GM12878 (cell line): ENCODE measurements around the gene MYH7. TPM values are rescaled to one million over a fixed set of nuclear protein-coding genes. Genes with fewer than 3 reads are reported as not detected.

Experiments used
- CUX1 ChIP-seq: IDR thresholded peaks from 2 replicates; pipeline ENCODE4 v1.6.1; 2012; ENCODE audit warnings: improper control_type of control experiment, low read depth, low read length; ENCODE audit not compliant: insufficient replicate concordance
- FOXM1 ChIP-seq: IDR thresholded peaks from 2 replicates; pipeline ENCODE4 v1.6.1; 2012; ENCODE audit warnings: low read depth, mild to moderate bottlenecking, inconsistent platforms, low read length, moderate library complexity
- PAX8 ChIP-seq: fragments of 450-650 bp; IDR thresholded peaks from 2 replicates; pipeline ENCODE4 v1.6.1; 2017; ENCODE audit warnings: mild to moderate bottlenecking, moderate library complexity
- polyA plus RNA-seq, 11 experiments: library from polyadenylated mRNA; depleted of rRNA in 4 of 11; unstranded in 6 of 11; stranded (reverse) in 5 of 11; fragments of >200 nt; fragmentation: Nextera tagmentation in 4 of 11; fragmentation: Illumina TruSeq in 1 of 11; extraction: Ambion mirVana in 4 of 11; extraction: Trizol in 1 of 11; gene quantifications; 1 replicate in 1 of 11; 2 replicates in 10 of 11; pipeline versions ENCODE4 v1.2.1 to v1.2.3, GENCODE V29; 2011 to 2016; ENCODE audit warnings: inconsistent platforms in 2 of 11, missing spikeins in 2 of 11, low read depth in 1 of 11
- total RNA-seq, 4 experiments: library from RNA; depleted of rRNA in 3 of 4; stranded (reverse); fragments of >200 nt in 3 of 4; fragmentation: Illumina TruSeq in 1 of 4; extraction: Trizol in 1 of 4; gene quantifications; 2 replicates each; pipeline versions ENCODE4 v1.2.1 to v1.2.3, GENCODE V29; 2013 to 2021
- TF ChIP-seq, protein P1 (sequence below): fragments of 450-650 bp; IDR thresholded peaks from 2 replicates; pipeline ENCODE4 v1.6.1; 2017; ENCODE audit warnings: low read depth, mild to moderate bottlenecking, moderate library complexity

MYH7 gene
- total and polyA plus RNA-seq, 10 of the 15 experiments (the other 5 are each of a cell fraction or from before 2014, with no cell fraction given) = 0.04 to 0.10 (median 0.05) TPM; not detected in 4

DNA sequence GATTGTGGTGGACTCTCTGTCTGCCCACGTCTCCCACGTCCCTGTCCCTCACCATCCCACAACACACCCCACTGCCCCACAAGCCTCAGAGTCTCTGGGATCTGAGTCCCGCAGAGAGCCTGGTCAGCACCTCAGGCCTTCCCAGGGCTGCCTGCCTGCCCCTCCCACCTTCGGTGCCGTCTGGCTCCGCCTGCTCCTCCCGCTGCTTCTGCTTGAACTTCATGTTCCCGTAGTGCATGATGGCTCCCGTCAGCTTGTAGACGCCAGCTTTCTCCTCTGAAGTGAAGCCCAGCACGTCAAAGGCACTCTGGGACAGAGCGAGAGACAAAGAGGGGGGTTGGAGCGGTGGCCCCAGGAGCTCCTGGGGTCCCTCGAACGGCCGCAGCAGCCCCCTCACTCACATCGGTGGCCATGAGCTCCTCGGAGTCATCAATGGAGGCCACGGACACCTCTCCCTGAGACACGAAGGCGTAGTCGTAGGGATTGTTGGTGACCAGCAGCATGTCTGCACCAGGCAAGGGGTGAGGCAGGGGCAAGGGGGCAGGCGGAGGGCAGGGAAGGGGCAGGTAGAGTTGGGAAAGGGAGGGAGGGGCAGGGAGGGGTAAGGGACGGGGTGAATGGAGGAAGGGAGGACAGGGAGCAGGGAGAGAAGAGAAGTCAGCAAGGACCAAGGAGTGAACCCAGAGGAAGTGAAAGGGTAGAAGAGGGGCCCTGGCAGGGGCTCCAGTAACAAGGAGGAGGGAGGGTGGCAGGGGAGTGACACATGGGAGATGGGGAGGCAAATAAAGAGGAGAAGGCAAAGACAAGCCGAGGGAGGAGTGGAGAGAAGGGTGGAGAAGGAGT lies 32.9 kb downstream of the MYH7 start (continued):
- TF ChIP-seq CUX1 (no peak), PAX8 (no peak), FOXM1 (no peak)
- TF ChIP-seq, protein P1, sequence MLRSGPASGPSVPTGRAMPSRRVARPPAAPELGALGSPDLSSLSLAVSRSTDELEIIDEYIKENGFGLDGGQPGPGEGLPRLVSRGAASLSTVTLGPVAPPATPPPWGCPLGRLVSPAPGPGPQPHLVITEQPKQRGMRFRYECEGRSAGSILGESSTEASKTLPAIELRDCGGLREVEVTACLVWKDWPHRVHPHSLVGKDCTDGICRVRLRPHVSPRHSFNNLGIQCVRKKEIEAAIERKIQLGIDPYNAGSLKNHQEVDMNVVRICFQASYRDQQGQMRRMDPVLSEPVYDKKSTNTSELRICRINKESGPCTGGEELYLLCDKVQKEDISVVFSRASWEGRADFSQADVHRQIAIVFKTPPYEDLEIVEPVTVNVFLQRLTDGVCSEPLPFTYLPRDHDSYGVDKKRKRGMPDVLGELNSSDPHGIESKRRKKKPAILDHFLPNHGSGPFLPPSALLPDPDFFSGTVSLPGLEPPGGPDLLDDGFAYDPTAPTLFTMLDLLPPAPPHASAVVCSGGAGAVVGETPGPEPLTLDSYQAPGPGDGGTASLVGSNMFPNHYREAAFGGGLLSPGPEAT = no peak
